HUES64 (cell line): ENCODE results near the gene JMJD1C.

Source experiments
- H3K27ac ChIP-seq: 2 replicates; pipeline ENCODE4 v1.7.0; 2013; ENCODE audit warnings: low read depth, low read length, inconsistent platforms
- H3K27me3 ChIP-seq: 2 replicates; pipeline ENCODE4 v1.6.1; 2013; ENCODE audit warnings: mild to moderate bottlenecking, low read length; ENCODE audit not compliant: insufficient read depth
- H3K36me3 ChIP-seq: 2 replicates; pipeline ENCODE4 v1.6.1; 2013; ENCODE audit warnings: mild to moderate bottlenecking, low read length; ENCODE audit not compliant: insufficient read depth
- H3K4me1 ChIP-seq: 2 replicates; pipeline ENCODE4 v1.6.1; 2013; ENCODE audit warnings: mild to moderate bottlenecking, low read length, moderate library complexity; ENCODE audit not compliant: insufficient read depth
- H3K4me3 ChIP-seq: 2 replicates; pipeline ENCODE4 v1.5.1; 2013; ENCODE audit warnings: mild to moderate bottlenecking, low read length, moderate library complexity
- H3K9ac ChIP-seq: 2 replicates; pipeline ENCODE4 v1.6.1; 2013; ENCODE audit warnings: mild to moderate bottlenecking, low read depth, low read length
- H3K9me3 ChIP-seq: 2 replicates; pipeline ENCODE4 v1.6.1; 2013; ENCODE audit warnings: low read depth, low read length; ENCODE audit not compliant: insufficient read depth
- WGBS: fragments of 150-250, 120-280 bp; methylation state at CpG from one replicate; pipeline ENCODE4 v1.1.7; 2013; ENCODE audit warnings: missing lambda C conversion rate; 5-methylcytosine and 5-hydroxymethylcytosine counted together

Gene JMJD1C

GRCh38 chr10:63175534-63175933 lies 290.2 kb downstream of the JMJD1C start:
- no peak overlapping the region for H3K9ac ChIP-seq
- H3K9me3 ChIP-seq: no peaks in the 10 kb centered on the region
- H3K27ac ChIP-seq: no peak overlapping the region
- H3K4me3 ChIP-seq: no peak overlapping the region
- H3K27me3 ChIP-seq: no peaks in the 10 kb centered on the region
- WGBS: no CpG with 5 or more reads among the region's 1 CpG
- no peaks in the 10 kb centered on the region for H3K4me1 ChIP-seq
- peaks cover 99% of the 10 kb centered on the region for H3K36me3 ChIP-seq

GRCh38 chr10:63173468-63174232 lies 292.1 kb downstream of the JMJD1C start:
- WGBS: 100% methylated on average over 1 of the region's 1 CpG
- no peak overlapping the region for H3K4me3 ChIP-seq
- H3K27ac ChIP-seq: no peak overlapping the region
- no peak overlapping the region for H3K9ac ChIP-seq
- H3K27me3 ChIP-seq: no peaks in the 10 kb centered on the region
- no peaks in the 10 kb centered on the region for H3K4me1 ChIP-seq
- H3K9me3 ChIP-seq: no peaks in the 10 kb centered on the region
- H3K36me3 ChIP-seq: peaks cover 100% of the 10 kb centered on the region

GRCh38 chr10:63171926-63172325 lies 293.9 kb downstream of the JMJD1C start:
- no peaks in the 10 kb centered on the region for H3K4me1 ChIP-seq
- H3K27me3 ChIP-seq: no peaks in the 10 kb centered on the region
- no peak overlapping the region for H3K27ac ChIP-seq
- no peak overlapping the region for H3K4me3 ChIP-seq
- no peak overlapping the region for H3K9ac ChIP-seq
- H3K36me3 ChIP-seq: peaks cover 100% of the 10 kb centered on the region
- no peaks in the 10 kb centered on the region for H3K9me3 ChIP-seq
- WGBS: 100% methylated on average over 1 of the region's 1 CpG

GRCh38 chr10:63171255-63171855 lies 294.4 kb downstream of the JMJD1C start:
- WGBS: 94% methylated on average over 1 of the region's 1 CpG
- Histone ChIP-seq H3K4me3 (no peak overlapping the region), H3K27me3 (no peaks in the 10 kb centered on the region), H3K9me3 (no peaks in the 10 kb centered on the region), H3K36me3 (peaks cover 100% of the 10 kb centered on the region), H3K27ac (no peak overlapping the region), H3K9ac (no peak overlapping the region), H3K4me1 (no peaks in the 10 kb centered on the region)

- Histone ChIP-seq H3K9ac (no peak overlapping the region), H3K27ac (no peak overlapping the region), H3K4me3 (no peak overlapping the region), H3K9me3 (no peaks in the 10 kb centered on the region), H3K36me3 (peaks cover 94% of the 10 kb centered on the region), H3K27me3 (no peaks in the 10 kb centered on the region), H3K4me1 (no peaks in the 10 kb centered on the region)
- WGBS: 93% methylated on average over 2 of the region's 2 CpGs
Measured at GRCh38 chr10:63169624-63170023, 296.2 kb downstream of the JMJD1C start.

GRCh38 chr10:63168821-63169462 lies 296.8 kb downstream of the JMJD1C start:
- Histone ChIP-seq H3K9me3 (no peaks in the 10 kb centered on the region), H3K27ac (no peak overlapping the region), H3K36me3 (peaks cover 87% of the 10 kb centered on the region), H3K4me3 (no peak overlapping the region), H3K9ac (no peak overlapping the region), H3K4me1 (no peaks in the 10 kb centered on the region), H3K27me3 (no peaks in the 10 kb centered on the region)
- 93% methylated on average over 2 of the region's 2 CpGs for WGBS

GRCh38 chr10:63166742-63167258 lies 299.0 kb downstream of the JMJD1C start:
- 78% methylated on average over 3 of the region's 3 CpGs for WGBS
- H3K27me3 ChIP-seq: no peaks in the 10 kb centered on the region
- no peak overlapping the region for H3K9ac ChIP-seq
- H3K4me3 ChIP-seq: no peak overlapping the region
- no peaks in the 10 kb centered on the region for H3K9me3 ChIP-seq
- no peak overlapping the region for H3K27ac ChIP-seq
- H3K36me3 ChIP-seq: peaks cover 66% of the 10 kb centered on the region
- H3K4me1 ChIP-seq: no peaks in the 10 kb centered on the region

GRCh38 chr10:63165249-63165648 lies 300.5 kb downstream of the JMJD1C start:
- H3K9ac ChIP-seq: no peak overlapping the region
- H3K27ac ChIP-seq: no peak overlapping the region
- no peak overlapping the region for H3K4me3 ChIP-seq
- no peaks in the 10 kb centered on the region for H3K4me1 ChIP-seq
- over 99% methylated on average over 5 of the region's 7 CpGs for WGBS
- peaks cover 51% of the 10 kb centered on the region for H3K36me3 ChIP-seq
- no peaks in the 10 kb centered on the region for H3K9me3 ChIP-seq
- H3K27me3 ChIP-seq: no peaks in the 10 kb centered on the region

GRCh38 chr10:63164166-63164623 lies 301.6 kb downstream of the JMJD1C start:
- Histone ChIP-seq H3K27me3 (no peaks in the 10 kb centered on the region), H3K9ac (no peak overlapping the region), H3K9me3 (no peaks in the 10 kb centered on the region), H3K36me3 (peaks cover 40% of the 10 kb centered on the region), H3K4me3 (no peak overlapping the region), H3K4me1 (no peaks in the 10 kb centered on the region), H3K27ac (no peak overlapping the region)
- 96% methylated on average over 2 of the region's 2 CpGs for WGBS

GRCh38 chr10:63161592-63161991 lies 304.2 kb downstream of the JMJD1C start:
- peaks cover 14% of the 10 kb centered on the region for H3K36me3 ChIP-seq
- no peak overlapping the region for H3K4me3 ChIP-seq
- no peaks in the 10 kb centered on the region for H3K9me3 ChIP-seq
- no peaks in the 10 kb centered on the region for H3K4me1 ChIP-seq
- 96% methylated on average over 1 of the region's 2 CpGs for WGBS
- no peak overlapping the region for H3K9ac ChIP-seq
- no peaks in the 10 kb centered on the region for H3K27me3 ChIP-seq
- no peak overlapping the region for H3K27ac ChIP-seq
